Measurements from ENCODE around the gene RHBDF1. TPM values are rescaled to one million over a fixed set of nuclear protein-coding genes. Genes with fewer than 3 reads are reported as not detected.

RHBDF1 gene
- total and polyA plus RNA-seq, 9 of the 15 experiments (the other 6 are each of a cell fraction or from before 2014, with no cell fraction given), result 1.0 to 8.2 (median 4.2) TPM

- TF ChIP-seq ZBTB34 (CRISPR knock-in tag; IDR thresholded peaks at IDR 0.05) (no peak), ZNF217 (CRISPR knock-in tag; IDR thresholded peaks at IDR 0.05) (no peak), RFX5 (IDR thresholded peaks at IDR 0.05; ENCODE audit: low read depth, low read length) (no peak), ZNF41 (CRISPR knock-in tag; conservative IDR thresholded peaks at IDR 0.05) (no peak), NR4A1 (CRISPR knock-in tag; IDR thresholded peaks at IDR 0.05) (no peak), NR4A1 (tag; IDR thresholded peaks at IDR 0.05) (no peak), ZNF780A (CRISPR knock-in tag; IDR thresholded peaks at IDR 0.05) (no peak), NONO (IDR thresholded peaks at IDR 0.05; ENCODE audit: low read depth in 2 of 2, low read length in 1 of 2) (peak in 1 of 2 experiments; percentile 74; a peak in 2 of 4 replicates), ZFP30 (CRISPR knock-in tag; IDR thresholded peaks at IDR 0.05; ENCODE audit: borderline replicate concordance) (no peak), KDM1A (IDR thresholded peaks at IDR 0.05) (no peak), ASH1L (IDR thresholded peaks at IDR 0.05; ENCODE audit: borderline replicate concordance, low read depth, partially characterized antibody) (no peak), STAT5B (CRISPR knock-in tag; IDR thresholded peaks at IDR 0.05) (no peak), KDM2B (CRISPR knock-in tag; IDR thresholded peaks at IDR 0.05) (no peak), CBFA2T2 (conservative IDR thresholded peaks at IDR 0.05) (0 out of 2 replicates have a peak, but pooled peaks have one; percentile 8), DLX4 (CRISPR knock-in tag; IDR thresholded peaks at IDR 0.05) (no peak), KLF13 (tag; IDR thresholded peaks at IDR 0.05; ENCODE audit: borderline replicate concordance, low read depth) (peak; percentile 95), ZNF395 (CRISPR knock-in tag; IDR thresholded peaks at IDR 0.05) (no peak), CUX1 (CRISPR knock-in tag; IDR thresholded peaks at IDR 0.05) (no peak), TAF15 (IDR thresholded peaks at IDR 0.05; ENCODE audit: low read depth, low read length) (no peak)
These were observed 24.5 kb upstream of the RHBDF1 start (continued) for GRCh38 chr16:96935-97381.
